ACC112 (cell line): Measurements from ENCODE around the gene MKNK1.

Source experiments
- H2AFZ ChIP-seq: fragments of 200-600 bp; sonication (generic); one replicate; pipeline ENCODE4 v1.6.0; 2017; ENCODE audit warnings: antibody characterized with exemption, low read length; ENCODE audit not compliant: unreplicated experiment
- H3K27ac ChIP-seq: fragments of 200-600 bp; sonication (generic); 2 replicates; pipeline ENCODE4 v1.5.1; 2014; ENCODE audit warnings: low read depth, mild to moderate bottlenecking, antibody characterized with exemption, low read length, moderate library complexity
- H3K27me3 ChIP-seq: fragments of 200-600 bp; sonication (generic); 2 replicates; pipeline ENCODE4 v1.6.1; 2014; ENCODE audit warnings: mild to moderate bottlenecking, antibody characterized with exemption, low read length, moderate library complexity, mixed read lengths; ENCODE audit not compliant: insufficient read depth
- H3K36me3 ChIP-seq: fragments of 200-600 bp; sonication (generic); 2 replicates; pipeline ENCODE4 v1.6.1; 2016; ENCODE audit warnings: mild to moderate bottlenecking, antibody characterized with exemption, low read length, moderate library complexity, mixed read lengths; ENCODE audit not compliant: insufficient read depth
- H3K4me1 ChIP-seq: fragments of 200-600 bp; sonication (generic); one replicate; pipeline ENCODE4 v1.6.1; 2016; ENCODE audit warnings: low read length, mixed read lengths; ENCODE audit not compliant: insufficient read depth, unreplicated experiment, control insufficient read depth
- H3K4me3 ChIP-seq: fragments of 200-600 bp; sonication (generic); 2 replicates; pipeline ENCODE4 v1.5.1; 2014; ENCODE audit warnings: mild to moderate bottlenecking, low read depth, low read length
- H3K79me2 ChIP-seq: fragments of 200-600 bp; sonication (generic); one replicate; pipeline ENCODE4 v1.6.0; 2016; ENCODE audit warnings: low read length; ENCODE audit not compliant: control insufficient read depth, unreplicated experiment, insufficient read depth

Gene MKNK1

GRCh38 chr1:46580140-46580903 is 23.7 kb downstream of the MKNK1 start:
- Histone ChIP-seq H3K4me1 (peaks cover 8% of the 10 kb centered on the region), H3K27ac (no peak overlapping the region), H3K36me3 (0 out of 2 replicates have a peak, but pooled peaks cover 4% of the 10 kb centered on the region), H3K4me3 (no peak overlapping the region), H2AFZ (no peak overlapping the region), H3K27me3 (no peaks in the 10 kb centered on the region), H3K79me2 (no peaks in the 10 kb centered on the region)

- Histone ChIP-seq H3K79me2 (no peaks in the 10 kb centered on the region), H3K36me3 (0 out of 2 replicates have a peak, but pooled peaks cover 4% of the 10 kb centered on the region), H2AFZ (no peak overlapping the region), H3K27ac (no peak overlapping the region), H3K4me3 (no peak overlapping the region), H3K27me3 (no peaks in the 10 kb centered on the region), H3K4me1 (peaks cover 8% of the 10 kb centered on the region)
These were observed 26.4 kb downstream of the MKNK1 start for GRCh38 chr1:46577671-46578070.

- 0 out of 2 replicates have a peak, but pooled peaks cover 4% of the 10 kb centered on the region for H3K36me3 ChIP-seq
- H3K27ac ChIP-seq, result no peak overlapping the region
- H2AFZ ChIP-seq, result no peak overlapping the region
- peaks cover 8% of the 10 kb centered on the region for H3K4me1 ChIP-seq
- no peaks in the 10 kb centered on the region for H3K79me2 ChIP-seq
- no peak overlapping the region for H3K4me3 ChIP-seq
- no peaks in the 10 kb centered on the region for H3K27me3 ChIP-seq
These were observed 27.5 kb downstream of the MKNK1 start for GRCh38 chr1:46576596-46576995.

GRCh38 chr1:46575778-46576177 is 28.3 kb downstream of the MKNK1 start:
- Histone ChIP-seq H2AFZ (no peak overlapping the region), H3K27ac (no peak overlapping the region), H3K79me2 (no peaks in the 10 kb centered on the region), H3K4me1 (peaks cover 5% of the 10 kb centered on the region), H3K27me3 (no peaks in the 10 kb centered on the region), H3K36me3 (0 out of 2 replicates have a peak, but pooled peaks cover 4% of the 10 kb centered on the region), H3K4me3 (no peak overlapping the region)

GRCh38 chr1:46575300-46575699 is 28.8 kb downstream of the MKNK1 start:
- Histone ChIP-seq H3K27me3 (no peaks in the 10 kb centered on the region), H3K4me3 (no peak overlapping the region), H3K27ac (no peak overlapping the region), H2AFZ (no peak overlapping the region), H3K79me2 (no peaks in the 10 kb centered on the region), H3K4me1 (peaks cover under 1% of the 10 kb centered on the region), H3K36me3 (0 out of 2 replicates have a peak, but pooled peaks cover 4% of the 10 kb centered on the region)

- H3K4me1 ChIP-seq, result no peaks in the 10 kb centered on the region
- H2AFZ ChIP-seq, result no peak overlapping the region
- H3K27ac ChIP-seq, result no peak overlapping the region
- no peaks in the 10 kb centered on the region for H3K27me3 ChIP-seq
- H3K79me2 ChIP-seq, result no peaks in the 10 kb centered on the region
- no peak overlapping the region for H3K4me3 ChIP-seq
- H3K36me3 ChIP-seq, result 0 out of 2 replicates have a peak, but pooled peaks cover 4% of the 10 kb centered on the region
These were observed 32.3 kb downstream of the MKNK1 start for GRCh38 chr1:46571691-46572225.

GRCh38 chr1:46569884-46570725 is 34.0 kb downstream of the MKNK1 start:
- no peaks in the 10 kb centered on the region for H3K79me2 ChIP-seq
- no peak overlapping the region for H2AFZ ChIP-seq
- no peaks in the 10 kb centered on the region for H3K27me3 ChIP-seq
- H3K27ac ChIP-seq, result no peak overlapping the region
- no peaks in the 10 kb centered on the region for H3K4me1 ChIP-seq
- no peak overlapping the region for H3K4me3 ChIP-seq
- peaks cover 12% of the 10 kb centered on the region; the same call in 1 of the 2 replicates for H3K36me3 ChIP-seq

- Histone ChIP-seq H3K79me2 (no peaks in the 10 kb centered on the region), H3K4me1 (no peaks in the 10 kb centered on the region), H2AFZ (no peak overlapping the region), H3K27ac (no peak overlapping the region), H3K4me3 (no peak overlapping the region), H3K36me3 (peaks cover 12% of the 10 kb centered on the region; the same call in 1 of the 2 replicates), H3K27me3 (no peaks in the 10 kb centered on the region)
These were observed 35.0 kb downstream of the MKNK1 start for GRCh38 chr1:46569116-46569515.

- Histone ChIP-seq H3K27me3 (no peaks in the 10 kb centered on the region), H3K27ac (no peak overlapping the region), H3K36me3 (peaks cover 12% of the 10 kb centered on the region; the same call in 1 of the 2 replicates), H3K79me2 (no peaks in the 10 kb centered on the region), H3K4me3 (no peak overlapping the region), H3K4me1 (no peaks in the 10 kb centered on the region), H2AFZ (no peak overlapping the region)
These were observed 35.6 kb downstream of the MKNK1 start for GRCh38 chr1:46568461-46568891.

- Histone ChIP-seq H3K4me3 (no peak overlapping the region), H2AFZ (no peak overlapping the region), H3K79me2 (no peaks in the 10 kb centered on the region), H3K27ac (no peak overlapping the region), H3K27me3 (no peaks in the 10 kb centered on the region), H3K4me1 (no peaks in the 10 kb centered on the region), H3K36me3 (peaks cover 12% of the 10 kb centered on the region; the same call in 1 of the 2 replicates)
These were observed 40.7 kb downstream of the MKNK1 start for GRCh38 chr1:46563341-46563740.
